Tibial artery (tissue), 4 donors: ENCODE results near the gene CBLL2.

Experiments used
- DNase-seq, 2 donors: peaks; one replicate each; pipeline ENCODE4 v3.0.0-alpha.2; 2019
- H3K27ac ChIP-seq, 2 donors: fragments of 200-600 bp; sonication (generic) in 1 of 2; 1 replicate in 1 of 2; 2 replicates in 1 of 2; pipeline ENCODE4 v1.5.1; 2018 to 2019; ENCODE audit warnings: mild to moderate bottlenecking in 1 of 2
- H3K27me3 ChIP-seq, 2 donors: fragments of 200-600 bp; sonication (generic) in 1 of 2; one replicate each; pipeline versions ENCODE4 v1.5.1 to v1.6.0; 2016 to 2019
- H3K36me3 ChIP-seq, 3 donors: fragments of 200-600 bp; sonication (generic) in 2 of 3; one replicate each; pipeline ENCODE4 v1.5.1; 2016 to 2019; ENCODE audit warnings: mild to moderate bottlenecking in 2 of 3
- H3K4me1 ChIP-seq, 4 donors: fragments of 200-600 bp; sonication (generic) in 2 of 4; 1 replicate in 3 of 4; 2 replicates in 1 of 4; pipeline ENCODE4 v1.5.1; 2016 to 2019
- H3K4me3 ChIP-seq, 2 donors: fragments of 200-600 bp; sonication (generic) in 1 of 2; 1 replicate in 1 of 2; 2 replicates in 1 of 2; pipeline ENCODE4 v1.5.1; 2018 to 2019; ENCODE audit warnings: mild to moderate bottlenecking in 2 of 2
- H3K9me3 ChIP-seq, 3 donors: fragments of 200-600 bp; sonication (generic) in 1 of 3; one replicate each; pipeline ENCODE4 v1.5.1; 2016 to 2019
- intact Hi-C: fragments of 100-400 bp; cut with DNase I; formaldehyde crosslinking; loops from one replicate; pipeline ENCODE4 v1.15.0; 2023; ENCODE audit warnings: low total_unique reads
- TF ChIP-seq, protein P1 (sequence below), 2 experiments: fragments of 200-600 bp in 1 of 2; fragments of 450-650 bp in 1 of 2; IDR thresholded peaks; one replicate each; pipeline ENCODE4 v1.5.1; 2017 to 2019; ENCODE audit warnings: antibody characterized with exemption in 2 of 2, mild to moderate bottlenecking in 1 of 2, moderate library complexity in 1 of 2

The CBLL2 gene, protein sequence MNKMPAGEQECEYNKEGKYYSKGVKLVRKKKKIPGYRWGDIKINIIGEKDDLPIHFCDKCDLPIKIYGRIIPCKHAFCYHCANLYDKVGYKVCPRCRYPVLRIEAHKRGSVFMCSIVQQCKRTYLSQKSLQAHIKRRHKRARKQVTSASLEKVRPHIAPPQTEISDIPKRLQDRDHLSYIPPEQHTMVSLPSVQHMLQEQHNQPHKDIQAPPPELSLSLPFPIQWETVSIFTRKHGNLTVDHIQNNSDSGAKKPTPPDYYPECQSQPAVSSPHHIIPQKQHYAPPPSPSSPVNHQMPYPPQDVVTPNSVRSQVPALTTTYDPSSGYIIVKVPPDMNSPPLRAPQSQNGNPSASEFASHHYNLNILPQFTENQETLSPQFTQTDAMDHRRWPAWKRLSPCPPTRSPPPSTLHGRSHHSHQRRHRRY

DNA sequence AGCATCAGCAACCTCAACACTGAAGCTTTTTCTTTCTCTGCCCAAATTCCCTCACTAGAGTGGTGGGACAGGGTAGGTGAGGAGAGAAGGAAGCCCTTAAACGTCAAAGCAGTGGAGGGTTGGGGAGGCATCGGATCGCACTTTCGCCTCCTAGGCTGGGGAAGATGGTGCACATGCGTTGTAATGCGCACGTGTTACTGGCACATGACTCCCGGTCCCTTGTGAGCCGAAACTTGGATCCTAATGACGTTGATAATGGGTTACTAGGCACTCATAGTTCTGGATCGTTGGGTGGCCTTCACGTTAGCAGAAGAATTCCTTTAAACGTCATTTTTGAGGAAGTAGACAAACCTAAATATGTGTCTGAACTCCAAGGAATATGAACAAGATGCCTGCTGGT lies at the start of gene CBLL2:
CBLL2 (plus strand) TSS at position 301 of the 400 bp plus-strand sequence; CDS start at position 380, 79 bp downstream.
- Histone ChIP-seq H3K27ac (no peak within 1 kb of the TSS), H3K36me3 (no peaks in the 10 kb centered on the region), H3K4me3 (no peak within 1 kb of the TSS), H3K4me1 (no peaks in the 10 kb centered on the region), H3K9me3 (no peaks in the 10 kb centered on the region), H3K27me3 (no peaks in the 10 kb centered on the region)
- no peak for DNase-seq
- TF ChIP-seq, protein P1, sequence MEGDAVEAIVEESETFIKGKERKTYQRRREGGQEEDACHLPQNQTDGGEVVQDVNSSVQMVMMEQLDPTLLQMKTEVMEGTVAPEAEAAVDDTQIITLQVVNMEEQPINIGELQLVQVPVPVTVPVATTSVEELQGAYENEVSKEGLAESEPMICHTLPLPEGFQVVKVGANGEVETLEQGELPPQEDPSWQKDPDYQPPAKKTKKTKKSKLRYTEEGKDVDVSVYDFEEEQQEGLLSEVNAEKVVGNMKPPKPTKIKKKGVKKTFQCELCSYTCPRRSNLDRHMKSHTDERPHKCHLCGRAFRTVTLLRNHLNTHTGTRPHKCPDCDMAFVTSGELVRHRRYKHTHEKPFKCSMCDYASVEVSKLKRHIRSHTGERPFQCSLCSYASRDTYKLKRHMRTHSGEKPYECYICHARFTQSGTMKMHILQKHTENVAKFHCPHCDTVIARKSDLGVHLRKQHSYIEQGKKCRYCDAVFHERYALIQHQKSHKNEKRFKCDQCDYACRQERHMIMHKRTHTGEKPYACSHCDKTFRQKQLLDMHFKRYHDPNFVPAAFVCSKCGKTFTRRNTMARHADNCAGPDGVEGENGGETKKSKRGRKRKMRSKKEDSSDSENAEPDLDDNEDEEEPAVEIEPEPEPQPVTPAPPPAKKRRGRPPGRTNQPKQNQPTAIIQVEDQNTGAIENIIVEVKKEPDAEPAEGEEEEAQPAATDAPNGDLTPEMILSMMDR (IDR thresholded peaks at IDR 0.05): no peak
- intact Hi-C loops: no loop called here

- TF ChIP-seq, protein P1 (IDR thresholded peaks at IDR 0.05): no peak
- no peak for DNase-seq
- no peak overlapping the region for H3K4me3 ChIP-seq
- H3K9me3 ChIP-seq: no peaks in the 10 kb centered on the region
- intact Hi-C loops: no loop called here
- no peaks in the 10 kb centered on the region for H3K36me3 ChIP-seq
- no peaks in the 10 kb centered on the region for H3K4me1 ChIP-seq
- H3K27me3 ChIP-seq: no peaks in the 10 kb centered on the region
- no peak overlapping the region for H3K27ac ChIP-seq
These were observed 38.3 kb upstream of the CBLL2 start for GRCh38 chrX:22234380-22234779.

GRCh38 chrX:22237479-22237878 lies 35.2 kb upstream of the CBLL2 start:
- Histone ChIP-seq H3K4me3 (no peak overlapping the region), H3K36me3 (no peaks in the 10 kb centered on the region), H3K27ac (no peak overlapping the region), H3K4me1 (no peaks in the 10 kb centered on the region), H3K9me3 (no peaks in the 10 kb centered on the region), H3K27me3 (no peaks in the 10 kb centered on the region)
- TF ChIP-seq, protein P1 (IDR thresholded peaks at IDR 0.05): no peak
- no peak for DNase-seq
- intact Hi-C loops: no loop called here

- intact Hi-C loops: no loop called here
- H3K36me3 ChIP-seq: no peaks in the 10 kb centered on the region
These were observed 26.1 kb upstream of the CBLL2 start for GRCh38 chrX:22246620-22247019.

DNA sequence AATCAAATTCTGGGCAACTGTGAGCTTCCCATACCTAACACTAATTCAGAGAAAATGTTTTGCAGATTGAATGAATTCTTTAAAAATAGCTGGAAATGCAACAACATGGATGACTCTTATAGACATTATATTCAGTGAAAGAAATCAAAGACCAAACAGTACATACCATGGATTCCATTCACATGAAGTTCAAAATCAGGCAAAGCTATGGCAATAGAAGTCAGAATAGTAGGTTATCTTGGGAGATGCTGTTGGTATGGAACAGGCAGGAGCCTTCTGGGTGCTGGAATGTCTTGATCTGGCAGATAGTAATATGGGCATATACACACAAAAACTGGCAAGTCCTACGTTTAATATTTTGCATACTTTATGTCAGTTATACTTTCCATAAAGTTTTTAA lies 25.5 kb upstream of the CBLL2 start:
- intact Hi-C loops: no loop called here

More at GRCh38 chrX:22246620-22247019, 26.1 kb upstream of the CBLL2 start:
- Histone ChIP-seq H3K4me1 (no peaks in the 10 kb centered on the region), H3K27ac (no peak overlapping the region), H3K4me3 (no peak overlapping the region), H3K27me3 (no peaks in the 10 kb centered on the region), H3K9me3 (no peaks in the 10 kb centered on the region)
- TF ChIP-seq, protein P1 (IDR thresholded peaks at IDR 0.05): no peak
- no peak for DNase-seq

More for the DNA sequence above, 25.5 kb upstream of the CBLL2 start:
- DNase-seq: no peak
- H3K4me3 ChIP-seq: no peak overlapping the region
- H3K27ac ChIP-seq: no peak overlapping the region
- no peaks in the 10 kb centered on the region for H3K4me1 ChIP-seq
- H3K9me3 ChIP-seq: no peaks in the 10 kb centered on the region
- H3K36me3 ChIP-seq: no peaks in the 10 kb centered on the region
- no peaks in the 10 kb centered on the region for H3K27me3 ChIP-seq
- TF ChIP-seq, protein P1 (IDR thresholded peaks at IDR 0.05): no peak
